Vagina (tissue), 2 donors: Measurements from ENCODE around the gene ST7.

Source experiments
- POLR2A ChIP-seq, 2 donors: fragments of 450-650 bp; IDR thresholded peaks; one replicate each; pipeline ENCODE4 v1.6.1; 2017; ENCODE audit warnings: antibody characterized with exemption in 2 of 2, mild to moderate bottlenecking in 2 of 2, moderate library complexity in 2 of 2
- POLR2AphosphoS5 ChIP-seq, 2 donors: sonication (generic); formaldehyde crosslinking; IDR thresholded peaks; one replicate each; pipeline ENCODE4 v1.9.0; 2017; ENCODE audit warnings: antibody characterized with exemption in 2 of 2, mild to moderate bottlenecking in 2 of 2, low read depth in 1 of 2; ENCODE audit not compliant: insufficient read depth in 1 of 2
- TF ChIP-seq, protein P1 (sequence below), 3 experiments: fragments of 450-650 bp in 2 of 3; fragments of 200-600 bp in 1 of 3; sonication (generic) in 1 of 3; IDR thresholded peaks; one replicate each; pipeline ENCODE4 v1.5.1; 2017 to 2019; ENCODE audit warnings: antibody characterized with exemption in 3 of 3, mild to moderate bottlenecking in 2 of 3, moderate library complexity in 2 of 3

- TF ChIP-seq, protein P1, sequence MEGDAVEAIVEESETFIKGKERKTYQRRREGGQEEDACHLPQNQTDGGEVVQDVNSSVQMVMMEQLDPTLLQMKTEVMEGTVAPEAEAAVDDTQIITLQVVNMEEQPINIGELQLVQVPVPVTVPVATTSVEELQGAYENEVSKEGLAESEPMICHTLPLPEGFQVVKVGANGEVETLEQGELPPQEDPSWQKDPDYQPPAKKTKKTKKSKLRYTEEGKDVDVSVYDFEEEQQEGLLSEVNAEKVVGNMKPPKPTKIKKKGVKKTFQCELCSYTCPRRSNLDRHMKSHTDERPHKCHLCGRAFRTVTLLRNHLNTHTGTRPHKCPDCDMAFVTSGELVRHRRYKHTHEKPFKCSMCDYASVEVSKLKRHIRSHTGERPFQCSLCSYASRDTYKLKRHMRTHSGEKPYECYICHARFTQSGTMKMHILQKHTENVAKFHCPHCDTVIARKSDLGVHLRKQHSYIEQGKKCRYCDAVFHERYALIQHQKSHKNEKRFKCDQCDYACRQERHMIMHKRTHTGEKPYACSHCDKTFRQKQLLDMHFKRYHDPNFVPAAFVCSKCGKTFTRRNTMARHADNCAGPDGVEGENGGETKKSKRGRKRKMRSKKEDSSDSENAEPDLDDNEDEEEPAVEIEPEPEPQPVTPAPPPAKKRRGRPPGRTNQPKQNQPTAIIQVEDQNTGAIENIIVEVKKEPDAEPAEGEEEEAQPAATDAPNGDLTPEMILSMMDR (IDR thresholded peaks at IDR 0.05) = no peak
- no peak for TF ChIP-seq POLR2AphosphoS5 (IDR thresholded peaks at IDR 0.05; ENCODE audit: insufficient read depth in 1 of 2, low read depth in 1 of 2)
- no peak for TF ChIP-seq POLR2A (IDR thresholded peaks at IDR 0.05)
Observed at GRCh38 chr7:116998567-116999175, 45.4 kb downstream of the ST7 start.
